ENCODE measurements around the gene DOCK1. TPM values are rescaled to one million over a fixed set of nuclear protein-coding genes. Genes with fewer than 3 reads are reported as not detected.

Gene DOCK1
- total and polyA plus RNA-seq, 7 experiments from 2014 or later = 0.11 to 1.2 (median 0.34) TPM; not detected in 2

DNA sequence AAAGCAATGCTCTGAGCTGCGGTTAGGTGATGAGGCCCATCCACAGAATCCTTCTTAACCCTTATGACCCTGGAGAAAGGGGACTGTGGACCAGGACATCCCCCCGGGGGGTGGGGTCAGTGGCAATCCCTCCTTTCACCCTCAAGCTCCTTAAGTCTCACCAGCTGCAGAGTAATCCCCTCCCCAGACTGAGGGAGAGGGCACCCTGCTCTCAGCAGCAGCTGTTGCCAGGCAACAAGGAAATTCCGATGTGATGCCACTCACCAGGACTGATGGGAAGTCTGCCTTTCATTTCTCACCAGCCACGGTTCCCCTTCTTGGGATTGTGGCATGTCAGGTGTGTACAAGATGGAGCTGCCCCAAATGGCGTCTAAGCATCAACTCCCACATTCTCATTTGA is 129.6 kb downstream of the DOCK1 start:
- ChIA-PET POLR2A (no interaction called here), CTCF (no interaction called here)
- peaks cover 0 to 3% (median 0%) of the 10 kb centered on the region in 11 donors for H3K9me3 Mint-ChIP-seq
- H3K36me3 Mint-ChIP-seq = no peaks in the 10 kb centered on the region
- peaks cover 0 to 4% (median 0%) of the 10 kb centered on the region in 5 donors for H3K27me3 Mint-ChIP-seq
- no peaks in the 10 kb centered on the region for H3K27me3 ChIP-seq (ENCODE audit: control insufficient read depth in 2 of 2, insufficient read depth in 2 of 2, low read length in 2 of 2)
- no peak for DNase-seq
- no peak for ATAC-seq
- H3K9me3 ChIP-seq (ENCODE audit: control insufficient read depth in 2 of 3, low read length in 3 of 3) = no peaks in the 10 kb centered on the region
- no peaks in the 10 kb centered on the region for H3K4me1 ChIP-seq (ENCODE audit: control insufficient read depth in 2 of 2, insufficient read depth in 2 of 2, low read length in 2 of 2)
- H3K36me3 ChIP-seq (ENCODE audit: control insufficient read depth in 2 of 3, insufficient read depth in 3 of 3, low read length in 3 of 3) = no peaks in the 10 kb centered on the region
- H3K4me1 Mint-ChIP-seq = no peaks in the 10 kb centered on the region
- H3K27ac Mint-ChIP-seq = no peak overlapping the region
- intact Hi-C loops (cut with micrococcal nuclease) = no loop called here
- H3K4me3 Mint-ChIP-seq = no peak overlapping the region
- H3K4me3 ChIP-seq (ENCODE audit: low read length) = no peak overlapping the region
- H3K27ac ChIP-seq (ENCODE audit: low read depth, low read length) = no peak overlapping the region

DNA sequence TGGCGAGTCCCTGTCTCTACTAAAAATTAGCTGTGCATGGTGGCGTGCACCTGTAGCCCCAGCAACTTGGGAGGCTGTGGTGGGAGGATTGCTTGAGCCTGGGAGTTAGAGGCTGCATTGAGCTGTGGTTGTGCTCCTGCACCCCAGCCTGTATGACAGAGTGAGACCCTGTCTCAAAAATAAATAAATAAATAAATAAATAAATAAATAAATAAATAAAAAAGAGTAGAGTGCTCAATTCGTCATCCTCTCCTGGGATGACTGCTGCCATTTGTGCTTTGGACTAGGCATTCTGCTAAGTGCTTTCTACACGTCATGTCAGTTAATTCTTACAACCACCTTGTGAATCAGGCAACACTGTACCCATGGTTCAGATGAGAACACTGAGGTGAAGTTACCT is 130.6 kb downstream of the DOCK1 start:
- CTCF ChIA-PET = no interaction called here
- Histone ChIP-seq H3K4me1 (ENCODE audit: control insufficient read depth in 2 of 2, insufficient read depth in 2 of 2, low read length in 2 of 2) (no peaks in the 10 kb centered on the region), H3K36me3 (ENCODE audit: control insufficient read depth in 2 of 3, insufficient read depth in 3 of 3, low read length in 3 of 3) (no peaks in the 10 kb centered on the region), H3K27ac (ENCODE audit: low read depth, low read length) (no peak overlapping the region), H3K9me3 (ENCODE audit: control insufficient read depth in 2 of 3, low read length in 3 of 3) (no peaks in the 10 kb centered on the region), H3K4me3 (ENCODE audit: low read length) (no peak overlapping the region), H3K27me3 (ENCODE audit: control insufficient read depth in 2 of 2, insufficient read depth in 2 of 2, low read length in 2 of 2) (no peaks in the 10 kb centered on the region)
- H3K4me3 Mint-ChIP-seq = no peak overlapping the region
- POLR2A ChIA-PET = no interaction called here
- H3K4me1 Mint-ChIP-seq = no peaks in the 10 kb centered on the region
- peaks cover 0 to 4% (median 0%) of the 10 kb centered on the region in 5 donors for H3K27me3 Mint-ChIP-seq
- no peak overlapping the region for H3K27ac Mint-ChIP-seq
- ATAC-seq (no peak), DNase-seq (no peak)
- peaks cover 0 to 3% (median 0%) of the 10 kb centered on the region in 11 donors for H3K9me3 Mint-ChIP-seq
- intact Hi-C loops (cut with micrococcal nuclease) = no loop called here
- H3K36me3 Mint-ChIP-seq = no peaks in the 10 kb centered on the region

DNA sequence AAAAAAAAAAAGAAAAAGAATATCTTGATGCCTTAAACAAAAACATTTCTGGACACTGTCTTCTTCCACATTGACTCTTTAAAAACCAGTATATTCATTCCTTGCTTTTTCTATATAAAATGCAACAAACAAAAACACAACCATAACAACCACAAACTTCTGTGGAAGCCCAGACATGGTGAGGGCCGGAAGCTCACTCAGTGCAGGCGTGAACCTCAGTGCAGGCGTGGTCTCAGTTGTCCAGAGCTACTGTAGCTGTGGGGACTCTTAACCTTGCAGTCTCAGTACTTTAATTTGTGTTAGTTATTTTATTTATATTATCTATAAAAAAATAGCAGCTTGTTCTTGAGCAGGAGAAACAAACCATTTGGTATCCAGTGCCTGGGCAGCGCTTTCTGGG is 131.8 kb downstream of the DOCK1 start:
- DNase-seq = no peak
- H3K27me3 ChIP-seq (ENCODE audit: control insufficient read depth in 2 of 2, insufficient read depth in 2 of 2, low read length in 2 of 2) = no peaks in the 10 kb centered on the region
- H3K27ac ChIP-seq (ENCODE audit: low read depth, low read length) = no peak overlapping the region
- ATAC-seq = no peak
- ChIA-PET POLR2A (no interaction called here), CTCF (no interaction called here)
- intact Hi-C loops (cut with micrococcal nuclease) = no loop called here
- Mint-ChIP-seq H3K36me3 (no peaks in the 10 kb centered on the region), H3K4me3 (no peak overlapping the region), H3K27ac (no peak overlapping the region), H3K27me3 (peaks cover 0 to 4% (median 0%) of the 10 kb centered on the region in 5 donors), H3K4me1 (no peaks in the 10 kb centered on the region), H3K9me3 (peaks cover 0 to 3% (median 0%) of the 10 kb centered on the region in 11 donors)
- H3K9me3 ChIP-seq (ENCODE audit: control insufficient read depth in 2 of 3, low read length in 3 of 3) = no peaks in the 10 kb centered on the region
- H3K4me3 ChIP-seq (ENCODE audit: low read length) = no peak overlapping the region
- H3K4me1 ChIP-seq (ENCODE audit: control insufficient read depth in 2 of 2, insufficient read depth in 2 of 2, low read length in 2 of 2) = no peaks in the 10 kb centered on the region
- H3K36me3 ChIP-seq (ENCODE audit: control insufficient read depth in 2 of 3, insufficient read depth in 3 of 3, low read length in 3 of 3) = no peaks in the 10 kb centered on the region

DNA sequence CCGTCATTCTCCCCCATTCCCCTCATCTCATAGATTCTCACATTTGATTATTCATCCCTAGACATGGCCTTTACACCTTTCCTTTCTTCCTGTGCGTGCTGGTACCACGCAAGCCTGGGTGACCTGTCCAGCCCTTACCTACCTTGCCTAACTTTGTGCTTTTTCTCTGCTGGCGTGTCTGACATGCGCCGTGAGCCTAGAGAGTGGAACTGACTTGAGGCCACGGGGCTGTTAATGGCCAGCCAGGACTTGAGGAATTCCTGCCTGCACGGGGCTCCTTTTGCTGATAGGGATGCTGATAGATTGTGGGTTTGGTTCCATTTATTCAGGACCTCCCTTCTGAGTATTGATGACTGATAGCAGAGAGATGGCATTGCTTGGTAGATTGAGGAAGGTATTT is 134.2 kb downstream of the DOCK1 start:
- Histone ChIP-seq H3K4me3 (ENCODE audit: low read length) (no peak overlapping the region), H3K27ac (ENCODE audit: low read depth, low read length) (no peak overlapping the region), H3K4me1 (ENCODE audit: control insufficient read depth in 2 of 2, insufficient read depth in 2 of 2, low read length in 2 of 2) (no peaks in the 10 kb centered on the region), H3K9me3 (ENCODE audit: control insufficient read depth in 2 of 3, low read length in 3 of 3) (no peaks in the 10 kb centered on the region), H3K27me3 (ENCODE audit: control insufficient read depth in 2 of 2, insufficient read depth in 2 of 2, low read length in 2 of 2) (no peaks in the 10 kb centered on the region), H3K36me3 (ENCODE audit: control insufficient read depth in 2 of 3, insufficient read depth in 3 of 3, low read length in 3 of 3) (no peaks in the 10 kb centered on the region)
- H3K9me3 Mint-ChIP-seq = peaks cover 0 to 3% (median 0%) of the 10 kb centered on the region in 11 donors
- ChIA-PET POLR2A (no interaction called here), CTCF (no interaction called here)
- H3K36me3 Mint-ChIP-seq = no peaks in the 10 kb centered on the region
- no peak overlapping the region for H3K27ac Mint-ChIP-seq
- H3K4me1 Mint-ChIP-seq = no peaks in the 10 kb centered on the region
- no peak for ATAC-seq
- no peak overlapping the region for H3K4me3 Mint-ChIP-seq
- no peaks in the 10 kb centered on the region for H3K27me3 Mint-ChIP-seq
- no peak for DNase-seq
- intact Hi-C loops (cut with micrococcal nuclease) = no loop called here

DNA sequence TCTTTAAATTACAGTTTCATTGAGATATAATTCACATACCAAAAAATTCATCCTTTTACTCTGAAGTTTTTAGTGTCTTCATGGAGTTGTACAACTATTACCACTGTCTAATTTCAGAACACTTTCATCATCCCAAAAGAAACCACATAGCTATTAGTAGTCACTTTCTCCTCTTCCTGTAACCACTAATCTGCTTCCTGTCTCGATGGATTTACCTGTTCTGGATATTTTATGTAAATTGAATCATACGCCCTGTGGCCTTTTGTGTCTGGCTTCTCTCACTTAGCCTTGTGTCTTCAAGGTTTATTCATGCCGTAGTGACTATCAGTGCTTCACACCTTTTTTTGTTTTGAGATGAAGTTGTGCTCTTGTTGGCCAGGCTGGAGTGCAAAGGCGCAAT is 135.5 kb downstream of the DOCK1 start:
- H3K27ac Mint-ChIP-seq = no peak overlapping the region
- intact Hi-C loops (cut with micrococcal nuclease) = no loop called here
- H3K36me3 ChIP-seq (ENCODE audit: control insufficient read depth in 2 of 3, insufficient read depth in 3 of 3, low read length in 3 of 3) = no peaks in the 10 kb centered on the region
- H3K36me3 Mint-ChIP-seq = no peaks in the 10 kb centered on the region
- ChIA-PET CTCF (no interaction called here), POLR2A (no interaction called here)
- no peaks in the 10 kb centered on the region for H3K27me3 ChIP-seq (ENCODE audit: control insufficient read depth in 2 of 2, insufficient read depth in 2 of 2, low read length in 2 of 2)
- no peak for ATAC-seq
- H3K9me3 ChIP-seq (ENCODE audit: control insufficient read depth in 2 of 3, low read length in 3 of 3) = no peaks in the 10 kb centered on the region
- no peaks in the 10 kb centered on the region for H3K27me3 Mint-ChIP-seq
- no peaks in the 10 kb centered on the region for H3K4me1 Mint-ChIP-seq
- no peaks in the 10 kb centered on the region for H3K4me1 ChIP-seq (ENCODE audit: control insufficient read depth in 2 of 2, insufficient read depth in 2 of 2, low read length in 2 of 2)
- no peak overlapping the region for H3K4me3 ChIP-seq (ENCODE audit: low read length)
- no peak overlapping the region for H3K27ac ChIP-seq (ENCODE audit: low read depth, low read length)
- DNase-seq = no peak
- no peak overlapping the region for H3K4me3 Mint-ChIP-seq
- peaks cover 0 to 3% (median 0%) of the 10 kb centered on the region in 11 donors for H3K9me3 Mint-ChIP-seq

- CTCF ChIA-PET = no interaction called here
- H3K4me1 ChIP-seq (ENCODE audit: control insufficient read depth in 2 of 2, insufficient read depth in 2 of 2, low read length in 2 of 2) = no peaks in the 10 kb centered on the region
- Mint-ChIP-seq H3K9me3 (peaks cover 0 to 2% (median 0%) of the 10 kb centered on the region in 11 donors), H3K27me3 (no peaks in the 10 kb centered on the region), H3K36me3 (no peaks in the 10 kb centered on the region), H3K4me3 (no peak overlapping the region), H3K27ac (no peak overlapping the region), H3K4me1 (no peaks in the 10 kb centered on the region)
- H3K36me3 ChIP-seq (ENCODE audit: control insufficient read depth in 2 of 3, insufficient read depth in 3 of 3, low read length in 3 of 3) = no peaks in the 10 kb centered on the region
- intact Hi-C loops (cut with micrococcal nuclease) = no loop called here
- ATAC-seq (no peak), DNase-seq (no peak)
- H3K27ac ChIP-seq (ENCODE audit: low read depth, low read length) = no peak overlapping the region
- POLR2A ChIA-PET = no interaction called here
- no peaks in the 10 kb centered on the region for H3K9me3 ChIP-seq (ENCODE audit: control insufficient read depth in 2 of 3, low read length in 3 of 3)
- H3K27me3 ChIP-seq (ENCODE audit: control insufficient read depth in 2 of 2, insufficient read depth in 2 of 2, low read length in 2 of 2) = no peaks in the 10 kb centered on the region
- H3K4me3 ChIP-seq (ENCODE audit: low read length) = no peak overlapping the region
Measured at GRCh38 chr10:127041552-127041951, 136.3 kb downstream of the DOCK1 start.

DNA sequence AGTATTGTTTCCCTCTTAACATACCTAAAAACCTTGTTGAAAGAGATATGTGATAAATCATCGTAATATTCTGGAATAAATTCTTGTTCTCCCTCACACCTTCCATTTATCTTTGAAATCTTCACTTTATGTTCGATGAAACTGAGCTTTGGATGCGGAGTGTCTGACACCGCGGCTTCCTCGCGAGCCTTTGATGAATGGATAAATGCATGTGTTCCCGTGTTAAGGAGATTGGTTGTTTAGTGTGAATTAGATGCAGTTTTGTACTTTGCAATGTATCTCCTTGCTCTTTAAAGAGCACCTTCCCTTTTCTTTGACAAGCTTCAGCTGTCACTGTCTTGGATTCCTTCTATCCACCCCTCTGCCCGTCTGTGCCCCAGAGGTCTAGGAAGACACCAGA is 138.1 kb downstream of the DOCK1 start:
- Mint-ChIP-seq H3K4me3 (no peak overlapping the region), H3K27ac (peak overlapping the region in 1 of 9 donors; percentile 2), H3K4me1 (no peaks in the 10 kb centered on the region), H3K36me3 (no peaks in the 10 kb centered on the region), H3K9me3 (peaks cover 0 to 2% (median 0%) of the 10 kb centered on the region in 11 donors), H3K27me3 (no peaks in the 10 kb centered on the region)
- intact Hi-C loops (cut with micrococcal nuclease) = no loop called here
- ChIA-PET POLR2A (no interaction called here), CTCF (no interaction called here)
- ATAC-seq (no peak), DNase-seq (no peak)
- Histone ChIP-seq H3K4me1 (ENCODE audit: control insufficient read depth in 2 of 2, insufficient read depth in 2 of 2, low read length in 2 of 2) (no peaks in the 10 kb centered on the region), H3K27me3 (ENCODE audit: control insufficient read depth in 2 of 2, insufficient read depth in 2 of 2, low read length in 2 of 2) (no peaks in the 10 kb centered on the region), H3K9me3 (ENCODE audit: control insufficient read depth in 2 of 3, low read length in 3 of 3) (no peaks in the 10 kb centered on the region), H3K4me3 (ENCODE audit: low read length) (no peak overlapping the region), H3K27ac (ENCODE audit: low read depth, low read length) (no peak overlapping the region), H3K36me3 (ENCODE audit: control insufficient read depth in 2 of 3, insufficient read depth in 3 of 3, low read length in 3 of 3) (no peaks in the 10 kb centered on the region)
